Kidney (tissue), 14 donors: Measurements from ENCODE around the gene EMX1. TPM values are rescaled to one million over a fixed set of nuclear protein-coding genes. Genes with fewer than 3 reads are reported as not detected.

ENCODE experiments used
- DNase-seq, 5 donors: peaks; one replicate each; pipeline ENCODE4 v3.0.0-alpha.2; 2013 to 2020
- FAIRE-seq: peaks from 2 replicates; lab custom pipeline; 2012; peaks lifted over from hg19 to GRCh38; lab: Jason Lieb, UNC
- H3K27ac ChIP-seq, 2 donors: one replicate each; pipeline ENCODE4 v1.7.0; 2013; ENCODE audit warnings: low read depth in 2 of 2, low read length in 2 of 2, inconsistent platforms in 1 of 2
- H3K27me3 ChIP-seq: one replicate; pipeline ENCODE4 v1.7.1; 2013; ENCODE audit warnings: low read length, inconsistent platforms; ENCODE audit not compliant: control insufficient read depth, insufficient read depth
- H3K36me3 ChIP-seq, 3 donors: one replicate each; pipeline versions ENCODE4 v1.7.0 to v1.7.1; 2013; ENCODE audit warnings: low read length in 3 of 3, control low read depth in 1 of 3, inconsistent platforms in 1 of 3; ENCODE audit not compliant: insufficient read depth in 3 of 3, control insufficient read depth in 2 of 3
- H3K4me1 ChIP-seq, 3 donors: one replicate each; pipeline versions ENCODE4 v1.7.0 to v1.7.1; 2013; ENCODE audit warnings: low read length in 3 of 3, inconsistent platforms in 1 of 3, low read depth in 1 of 3; ENCODE audit not compliant: control insufficient read depth in 2 of 3, insufficient read depth in 2 of 3
- H3K4me3 ChIP-seq, 3 donors: one replicate each; pipeline versions ENCODE4 v1.7.0 to v1.8.1; 2013; ENCODE audit warnings: low read length in 3 of 3, control low read depth in 1 of 3, inconsistent platforms in 1 of 3
- H3K9ac ChIP-seq, 3 donors: one replicate each; pipeline versions ENCODE4 v1.7.0 to v1.7.1; 2013; ENCODE audit warnings: low read length in 3 of 3, control low read depth in 1 of 3, inconsistent platforms in 1 of 3
- H3K9me3 ChIP-seq, 3 donors: one replicate each; pipeline versions ENCODE4 v1.7.0 to v1.7.1; 2013; ENCODE audit warnings: low read length in 3 of 3, control low read depth in 1 of 3, inconsistent platforms in 1 of 3; ENCODE audit not compliant: control insufficient read depth in 2 of 3, insufficient read depth in 1 of 3
- intact Hi-C: fragments of 100-400 bp; cut with DNase I; formaldehyde crosslinking; loops from one replicate; pipeline ENCODE4 v1.11.1; 2022
- polyA plus RNA-seq: library from polyadenylated mRNA; stranded (reverse); fragments of 350-450 nt; fragmentation: Illumina TruSeq; extraction: RNeasy Lipid Tissue Mini Kit (QIAGEN cat#74804); gene quantifications from one replicate; pipeline ENCODE4 v1.2.3, GENCODE V29; 2014; ENCODE audit warnings: low read depth, low replicate concordance; ENCODE audit not compliant: insufficient read depth
- total RNA-seq: library from RNA; stranded (reverse); fragmentation: NEBNext Ultra II Directional; extraction: Animal tissue kit (Norgen Biotek cat#: 25700); gene quantifications from one replicate; pipeline ENCODE4 v1.2.1, GENCODE V29; 2021
- TF ChIP-seq, protein P1 (sequence below): IDR thresholded peaks from 3 replicates; pipeline ENCODE4 v1.5.1; 2012; ENCODE audit warnings: mild to moderate bottlenecking, moderate library complexity, borderline replicate concordance; ENCODE audit not compliant: insufficient read depth; ENCODE audit errors: extremely low read depth
- donor health status: control.
- donor health status: control.
- donor health status: control.
- donor health status: control.
- donor health status: control.
- donor health status: DM: yes; HTN: yes; CAD: no.
- donor health status: Normal renal cell carcinoma (clear cell type).

Gene EMX1
- total and polyA plus RNA-seq, 2 donors from 2014 or later: 19.6 to 132 TPM

DNA sequence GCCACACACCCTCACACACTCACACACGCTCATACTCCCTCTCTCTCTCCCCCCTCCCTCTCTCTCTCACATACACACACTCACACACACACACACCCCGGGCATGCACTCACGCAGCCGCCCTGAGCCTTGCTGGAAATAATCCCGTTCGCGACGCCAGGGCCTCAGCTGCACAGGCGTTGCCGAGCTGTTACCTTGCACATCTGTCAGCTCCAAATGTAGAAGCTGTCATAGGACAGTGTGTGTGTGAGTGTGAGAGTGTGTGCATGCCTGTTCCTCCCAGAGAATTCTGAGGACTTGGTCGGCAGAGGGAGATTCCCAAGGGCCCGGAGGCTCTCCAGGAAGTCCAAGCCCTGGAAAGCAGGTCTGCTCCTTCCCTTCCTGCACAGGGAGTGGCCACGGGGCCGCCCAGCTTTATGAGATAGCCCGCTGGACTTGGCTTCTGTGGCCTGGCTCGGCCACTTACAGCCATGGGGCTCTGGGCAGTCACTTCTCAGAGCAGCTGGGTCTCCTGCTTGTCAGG is 21.5 kb upstream of the EMX1 start:
- TF ChIP-seq, protein P1, sequence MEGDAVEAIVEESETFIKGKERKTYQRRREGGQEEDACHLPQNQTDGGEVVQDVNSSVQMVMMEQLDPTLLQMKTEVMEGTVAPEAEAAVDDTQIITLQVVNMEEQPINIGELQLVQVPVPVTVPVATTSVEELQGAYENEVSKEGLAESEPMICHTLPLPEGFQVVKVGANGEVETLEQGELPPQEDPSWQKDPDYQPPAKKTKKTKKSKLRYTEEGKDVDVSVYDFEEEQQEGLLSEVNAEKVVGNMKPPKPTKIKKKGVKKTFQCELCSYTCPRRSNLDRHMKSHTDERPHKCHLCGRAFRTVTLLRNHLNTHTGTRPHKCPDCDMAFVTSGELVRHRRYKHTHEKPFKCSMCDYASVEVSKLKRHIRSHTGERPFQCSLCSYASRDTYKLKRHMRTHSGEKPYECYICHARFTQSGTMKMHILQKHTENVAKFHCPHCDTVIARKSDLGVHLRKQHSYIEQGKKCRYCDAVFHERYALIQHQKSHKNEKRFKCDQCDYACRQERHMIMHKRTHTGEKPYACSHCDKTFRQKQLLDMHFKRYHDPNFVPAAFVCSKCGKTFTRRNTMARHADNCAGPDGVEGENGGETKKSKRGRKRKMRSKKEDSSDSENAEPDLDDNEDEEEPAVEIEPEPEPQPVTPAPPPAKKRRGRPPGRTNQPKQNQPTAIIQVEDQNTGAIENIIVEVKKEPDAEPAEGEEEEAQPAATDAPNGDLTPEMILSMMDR: no peak
- Histone ChIP-seq H3K27ac (no peak overlapping the region), H3K4me1 (peaks cover 0 to 5% (median 0%) of the 10 kb centered on the region in 3 donors), H3K4me3 (peak overlapping the region in 1 of 3 donors; percentile 22), H3K9me3 (no peaks in the 10 kb centered on the region), H3K9ac (no peak overlapping the region), H3K36me3 (peaks cover 0 to 7% (median 5%) of the 10 kb centered on the region in 3 donors), H3K27me3 (peaks cover 6% of the 10 kb centered on the region)
- FAIRE-seq (no peak), DNase-seq (peak in 3 of 5 donors; percentile 36 to 75 (median 53))
- intact Hi-C loops: loop anchor here (5.0 kb wide), 1 partner anchor 281 kb away; no protein-coding TSS in a partner anchor

DNA sequence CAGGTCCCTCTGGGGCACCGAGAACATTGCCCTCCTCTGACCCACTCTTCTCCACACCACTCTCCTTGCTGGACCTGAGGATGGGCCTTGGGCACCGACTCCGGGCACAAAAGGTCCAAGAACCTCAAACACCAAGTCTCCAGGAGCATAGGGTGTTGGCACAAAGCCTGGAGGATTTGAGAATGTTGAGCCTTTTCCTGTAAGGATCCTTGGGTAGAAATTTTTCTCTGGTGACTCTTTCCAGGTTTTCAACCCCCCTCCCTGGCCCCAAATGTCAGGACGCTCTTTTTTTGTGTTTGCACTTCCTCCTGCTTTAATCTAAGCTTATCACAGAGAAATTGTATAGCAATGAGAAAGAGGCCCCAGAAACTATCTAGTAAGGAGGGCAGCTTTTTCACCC is 20.9 kb upstream of the EMX1 start:
- Histone ChIP-seq H3K27me3 (peaks cover 6% of the 10 kb centered on the region), H3K4me1 (peaks cover 0 to 5% (median 0%) of the 10 kb centered on the region in 3 donors), H3K9me3 (no peaks in the 10 kb centered on the region), H3K36me3 (peaks cover 0 to 4% (median 2%) of the 10 kb centered on the region in 3 donors), H3K4me3 (no peak overlapping the region), H3K9ac (no peak overlapping the region), H3K27ac (no peak overlapping the region)
- no peak for DNase-seq
- FAIRE-seq: no peak
- TF ChIP-seq, protein P1: no peak
- intact Hi-C loops: loop anchor here (5.0 kb wide), 1 partner anchor 281 kb away; no protein-coding TSS in a partner anchor

DNA sequence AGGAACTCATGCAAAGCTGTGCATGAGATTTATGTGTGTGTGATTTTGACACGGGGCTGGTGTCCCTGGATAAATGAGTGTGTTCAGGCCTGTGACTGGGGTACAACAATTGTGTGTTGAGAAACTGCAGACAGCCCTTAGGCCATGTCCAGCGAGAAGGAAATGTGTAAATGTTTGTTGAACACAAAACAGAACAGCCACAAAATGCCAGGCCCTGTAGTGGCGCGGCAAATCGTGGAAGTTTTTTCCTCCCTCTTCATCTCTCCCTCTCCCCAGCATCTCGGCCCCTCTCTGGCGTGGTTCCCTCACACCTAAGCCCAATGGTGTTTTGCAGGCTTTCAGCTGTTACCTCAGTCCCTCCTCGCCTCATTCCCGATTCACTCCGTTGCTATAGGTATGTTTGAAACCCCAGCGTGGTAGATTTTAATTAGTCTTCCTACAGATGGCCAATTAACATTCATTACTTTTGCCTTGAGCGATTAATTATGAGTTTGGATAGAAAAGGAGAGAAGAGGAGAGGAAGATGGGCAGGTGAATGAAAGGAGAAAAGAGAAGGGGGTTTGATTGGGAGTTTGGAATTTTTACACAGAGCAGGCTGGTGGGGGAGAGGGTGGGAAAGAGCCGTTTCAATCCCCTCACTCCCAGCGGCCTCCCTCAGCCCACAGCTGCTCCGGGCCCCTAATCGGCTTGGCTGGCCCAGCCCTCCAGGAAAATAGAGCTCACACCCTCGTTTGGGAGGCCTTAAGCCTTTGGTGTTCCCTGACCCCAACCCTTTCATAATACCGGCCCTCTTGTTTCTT is 19.3 kb upstream of the EMX1 start:
- FAIRE-seq (no peak), DNase-seq (no peak)
- intact Hi-C loops: loop anchor here (5.0 kb wide), 1 partner anchor 279 kb away; no protein-coding TSS in a partner anchor
- TF ChIP-seq, protein P1: no peak
- H3K36me3 ChIP-seq: no peaks in the 10 kb centered on the region
- H3K27me3 ChIP-seq: peaks cover 6% of the 10 kb centered on the region
- H3K27ac ChIP-seq: no peak overlapping the region
- H3K9me3 ChIP-seq: no peaks in the 10 kb centered on the region
- H3K4me3 ChIP-seq: no peak overlapping the region
- H3K4me1 ChIP-seq: peaks cover 0 to 5% (median 0%) of the 10 kb centered on the region in 3 donors
- no peak overlapping the region for H3K9ac ChIP-seq
